GM23248 (cell line): Measurements from ENCODE around the gene PRDM1.

Experiments
- EZH2 ChIP-seq: fragments of 200-600 bp; sonication (generic); IDR thresholded peaks from 2 replicates; pipeline ENCODE4 v1.6.1; 2018; ENCODE audit warnings: antibody characterized with exemption, mild to moderate bottlenecking; ENCODE audit not compliant: insufficient read depth, poor library complexity, severe bottlenecking
- EZH2phosphoT487 ChIP-seq: fragments of 200-600 bp; sonication (generic); IDR thresholded peaks from 2 replicates; pipeline ENCODE4 v1.6.1; 2018; ENCODE audit warnings: antibody characterized with exemption, moderate library complexity, mild to moderate bottlenecking, low read depth; ENCODE audit not compliant: insufficient read depth

- TF ChIP-seq EZH2, result no peak
- no peak for TF ChIP-seq EZH2phosphoT487
Measured at GRCh38 chr6:106059331-106059730, 26.8 kb upstream of the PRDM1 start.
